HepG2 (cell line): Measurements from ENCODE around the gene LINS1. TPM values are rescaled to one million over a fixed set of nuclear protein-coding genes. Genes with fewer than 3 reads are reported as not detected.

Source experiments
- ATAC-seq: fragments of 200-7000 bp; cut with Tn5 transposase; 3 replicates; pipeline ENCODE4 v1.9.1; 2020; ENCODE audit warnings: mild to moderate bottlenecking, moderate library complexity
- BruUV-seq: library from RNA; stranded (reverse); fragments of 400-500 nt; replicated peaks from 2 replicates; lab custom pipeline; 2021; lab: Mats Ljungman, UMichigan
- CTCF ChIA-PET: fragments of 300-600 bp; formaldehyde crosslinking; extraction: SDS; loops from one replicate; lab custom pipeline; 2021; ENCODE audit warnings: low total read pairs, inconsistent platforms, low intra/inter-chr PET ratio; lab: Yijun Ruan, JAX
- POLR2A ChIA-PET: fragments of 350-600 bp; sonication (Branson Sonifier 250); formaldehyde crosslinking; loops from one replicate; lab custom pipeline; 2020; ENCODE audit warnings: antibody characterized with exemption, inconsistent platforms; lab: Yijun Ruan, JAX
- DNase-seq: peaks from one replicate; pipeline ENCODE4 v3.0.0-alpha.2; 2015; ENCODE audit warnings: low spot score
- FAIRE-seq: peaks from 3 replicates; lab custom pipeline; 2011; peaks lifted over from hg19 to GRCh38; lab: Jason Lieb, UNC
- H2AFZ ChIP-seq: one replicate; pipeline ENCODE4 v1.6.1; 2011; ENCODE audit warnings: low read length, inconsistent platforms
- H3K27ac ChIP-seq: fragments of 300-600 bp; 3 replicates; pipeline ENCODE4 v1.8.0; 2011; ENCODE audit warnings: mixed run types, mild to moderate bottlenecking, mixed read lengths, low read length, inconsistent platforms; ENCODE audit not compliant: insufficient read depth; ENCODE audit errors: extremely low read length
- H3K27me3 ChIP-seq, 2 experiments: fragments of 200-600 bp in 1 of 2; 2 replicates in 1 of 2; 3 replicates in 1 of 2; pipeline versions ENCODE4 v1.6.0 to v1.8.0; 2011; ENCODE audit warnings: low read length in 2 of 2, mild to moderate bottlenecking in 2 of 2, moderate library complexity in 2 of 2, inconsistent platforms in 1 of 2; ENCODE audit not compliant: insufficient read depth in 2 of 2, control insufficient read depth in 1 of 2
- H3K36me3 ChIP-seq, 2 experiments: fragments of 200-600 bp in 1 of 2; replicated peaks in 1 of 2; 2 replicates in 1 of 2; 3 replicates in 1 of 2; pipeline versions ENCODE4 v1.5.1 to v1.8.0; 2011; ENCODE audit warnings: low read length in 2 of 2, inconsistent platforms in 1 of 2; ENCODE audit not compliant: insufficient read depth in 2 of 2, control insufficient read depth in 1 of 2
- H3K4me1 ChIP-seq: 2 replicates; pipeline ENCODE4 v1.5.1; 2012; ENCODE audit warnings: low read length, inconsistent platforms; ENCODE audit not compliant: insufficient read depth
- H3K4me2 ChIP-seq: 2 replicates; pipeline ENCODE4 v1.6.0; 2011; ENCODE audit warnings: low read depth, low read length, inconsistent platforms
- H3K4me3 ChIP-seq, 3 experiments: fragments of 200-600 bp in 1 of 3; sonication (generic), shearing (Covaris generic) in 1 of 3; replicated peaks in 1 of 3; 2 replicates each; pipeline ENCODE4 v1.5.1; 2011 to 2016; ENCODE audit warnings: low read length in 3 of 3, inconsistent platforms in 2 of 3, low read depth in 2 of 3, mild to moderate bottlenecking in 2 of 3, control low read depth in 1 of 3, mixed read lengths in 1 of 3; ENCODE audit not compliant: insufficient read depth in 1 of 3
- H3K79me2 ChIP-seq: one replicate; pipeline ENCODE4 v1.6.1; 2011; ENCODE audit warnings: low read length, inconsistent platforms; ENCODE audit not compliant: insufficient read depth
- H3K9ac ChIP-seq: 2 replicates; pipeline ENCODE4 v1.6.0; 2011; ENCODE audit warnings: mild to moderate bottlenecking, low read depth, low read length, inconsistent platforms; ENCODE audit not compliant: insufficient read depth
- H3K9me3 ChIP-seq: 2 replicates; pipeline ENCODE4 v1.5.1; 2012; ENCODE audit warnings: mild to moderate bottlenecking, low read length
- H4K20me1 ChIP-seq: 2 replicates; pipeline ENCODE4 v1.6.0; 2011; ENCODE audit warnings: inconsistent platforms, mild to moderate bottlenecking, low read length, moderate library complexity; ENCODE audit not compliant: insufficient read depth
- CBFB ChIP-seq: sonication (generic); formaldehyde crosslinking; IDR thresholded peaks from 2 replicates; pipeline ENCODE4 v1.4.0; 2020; ENCODE audit warnings: missing genetic modification reagents
- ETV6 ChIP-seq: sonication (generic); formaldehyde crosslinking; conservative IDR thresholded peaks from 2 replicates; pipeline ENCODE4 v1.4.0; 2020; ENCODE audit warnings: missing genetic modification reagents
- LRRFIP1 ChIP-seq: sonication (generic); formaldehyde crosslinking; conservative IDR thresholded peaks from 2 replicates; pipeline ENCODE4 v1.4.0; 2020; ENCODE audit warnings: missing genetic modification reagents
- NFATC3 ChIP-seq: sonication (generic); formaldehyde crosslinking; IDR thresholded peaks from 2 replicates; pipeline ENCODE4 v1.5.1; 2020; ENCODE audit warnings: mild to moderate bottlenecking, missing genetic modification reagents
- SAFB2 ChIP-seq: sonication (generic); formaldehyde crosslinking; IDR thresholded peaks from 2 replicates; pipeline ENCODE4 v1.5.1; 2020; ENCODE audit warnings: missing genetic modification reagents, low read depth, mild to moderate bottlenecking, borderline replicate concordance
- SIN3B ChIP-seq: fragments of 150-350 bp; IDR thresholded peaks from 2 replicates; pipeline ENCODE4 v1.6.1; 2014; ENCODE audit warnings: low read length
- SIX4 ChIP-seq: sonication (generic); formaldehyde crosslinking; IDR thresholded peaks from 2 replicates; pipeline ENCODE4 v1.4.0; 2020; ENCODE audit warnings: missing genetic modification reagents
- SUZ12 ChIP-seq: fragments of 150-350 bp; IDR thresholded peaks from 2 replicates; pipeline ENCODE4 v1.6.1; 2014; ENCODE audit warnings: low read depth, low read length
- YEATS4 ChIP-seq: sonication (generic); formaldehyde crosslinking; IDR thresholded peaks from 2 replicates; pipeline ENCODE4 v1.4.0; 2020; ENCODE audit warnings: missing genetic modification reagents, borderline replicate concordance
- ZBTB4 ChIP-seq: sonication (generic); formaldehyde crosslinking; IDR thresholded peaks from 2 replicates; pipeline ENCODE4 v1.4.0; 2020; ENCODE audit warnings: missing genetic modification reagents, mild to moderate bottlenecking, borderline replicate concordance
- ZBTB42 ChIP-seq: sonication (generic); formaldehyde crosslinking; IDR thresholded peaks from 2 replicates; pipeline ENCODE4 v1.5.0; 2020; ENCODE audit warnings: mild to moderate bottlenecking, missing genetic modification reagents
- ZNF484 ChIP-seq: sonication (generic); formaldehyde crosslinking; IDR thresholded peaks from 2 replicates; pipeline ENCODE4 v1.5.1; 2020; ENCODE audit warnings: mild to moderate bottlenecking, low read depth, missing genetic modification reagents, borderline replicate concordance
- ZNF674 ChIP-seq: sonication (generic); formaldehyde crosslinking; IDR thresholded peaks from 2 replicates; pipeline ENCODE4 v1.5.0; 2020; ENCODE audit warnings: low read depth, mild to moderate bottlenecking, missing genetic modification reagents
- ZNF891 ChIP-seq: sonication (generic); formaldehyde crosslinking; IDR thresholded peaks from 2 replicates; pipeline ENCODE4 v1.5.0; 2020; ENCODE audit warnings: mild to moderate bottlenecking, missing genetic modification reagents
- WGBS: methylation state at CpG from one replicate; pipeline ENCODE4 v1.1.6; 2017; ENCODE audit warnings: low lambda C conversion rate; 5-methylcytosine and 5-hydroxymethylcytosine counted together
- in situ Hi-C: cut with HindIII; loops from 2 replicates; pipeline ENCODE4 v1.10.0; 2017; ENCODE audit warnings: low pct_unique_long_range_greater_than_20kb; ENCODE audit not compliant: extremely low pct_ligation_motif_present
- intact Hi-C: fragments of 100-400 bp; cut with micrococcal nuclease; formaldehyde crosslinking; loops from one replicate; pipeline ENCODE4 v1.10.0; 2022; ENCODE audit not compliant: unreplicated experiment
- polyA plus RNA-seq, 8 experiments: library from polyadenylated mRNA; depleted of rRNA in 3 of 8; stranded (reverse) in 7 of 8; unstranded in 1 of 8; fragments of >200 nt; fragmentation: Illumina TruSeq in 4 of 8; extraction: Trizol in 4 of 8; gene quantifications; 2 replicates each; pipeline versions ENCODE4 v1.2.1 to v1.2.3, GENCODE V29; 2011 to 2016; ENCODE audit warnings: low read depth in 4 of 8, missing spikeins in 1 of 8, mixed read lengths in 1 of 8; ENCODE audit not compliant: insufficient read depth in 1 of 8
- total RNA-seq, 5 experiments: library from RNA; depleted of rRNA; stranded (reverse); fragments of >200 nt; fragmentation: Illumina TruSeq; extraction: Trizol; gene quantifications; 2 replicates each; pipeline ENCODE4 v1.2.3, GENCODE V29; 2016; ENCODE audit warnings: low read depth in 1 of 5

The LINS1 gene
- total and polyA plus RNA-seq, 2 of the 13 experiments (the other 11 are each of a cell fraction or from before 2014, with no cell fraction given) = 9.8 to 10.4 TPM

GRCh38 chr15:100528833-100529428, 73.1 kb downstream of the LINS1 start, which contains the start of gene CERS3:
TSS of gene CERS3 (minus strand) at chr15:100528950. CDS start at chr15:100501849, 27,101 bp downstream.
- Histone ChIP-seq H3K4me2 (no peak within 1 kb of the TSS), H3K36me3 (no peaks in the 10 kb centered on the region), H3K27ac (no peak within 1 kb of the TSS), H3K27me3 (peaks cover 3 to 39% of the 10 kb centered on the region in 2 experiments; a peak in 4 of 5 replicates), H3K9ac (no peak within 1 kb of the TSS), H3K4me1 (no peaks in the 10 kb centered on the region), H3K9me3 (no peaks in the 10 kb centered on the region), H3K4me3 (no peak within 1 kb of the TSS), H4K20me1 (no peaks in the 10 kb centered on the region), H3K79me2 (no peaks in the 10 kb centered on the region), H2AFZ (no peak within 1 kb of the TSS)
- 41% methylated on average over 9 of the region's 10 CpGs for WGBS
- no peak for FAIRE-seq
- ChIA-PET POLR2A (no interaction called here), CTCF (no interaction called here)
- BruUV-seq = no TSS peak
- in situ Hi-C loops (no loop called here), intact Hi-C loops (no loop called here)
- no peak for ATAC-seq
- no peak for DNase-seq
- no peak for TF ChIP-seq ZBTB42
- TF ChIP-seq SUZ12 = no peak
- no peak for TF ChIP-seq CBFB (CRISPR knock-in tag)
- TF ChIP-seq SIX4 = no peak
- no peak for TF ChIP-seq ZBTB4 (CRISPR knock-in tag)
- no peak for TF ChIP-seq ZNF674 (CRISPR knock-in tag)
- no peak for TF ChIP-seq ZNF891 (CRISPR knock-in tag)
- TF ChIP-seq SAFB2 (CRISPR knock-in tag) = no peak
- TF ChIP-seq ZNF484 = no peak
- no peak for TF ChIP-seq SIN3B
- TF ChIP-seq ETV6 (CRISPR knock-in tag) = no peak
- no peak for TF ChIP-seq LRRFIP1 (CRISPR knock-in tag)
- no peak for TF ChIP-seq NFATC3 (CRISPR knock-in tag)
- no peak for TF ChIP-seq YEATS4 (CRISPR knock-in tag)
